Suprapubic skin (tissue), 4 donors: ENCODE results near the gene CCDC50. TPM values are rescaled to one million over a fixed set of nuclear protein-coding genes. Genes with fewer than 3 reads are reported as not detected.

ENCODE experiments used
- DNase-seq, 2 donors: peaks; one replicate each; pipeline ENCODE4 v3.0.0-alpha.2; 2019; ENCODE audit warnings: low spot score in 2 of 2
- H3K27ac ChIP-seq: fragments of 200-600 bp; sonication (generic); one replicate; pipeline ENCODE4 v1.5.1; 2019
- H3K27me3 ChIP-seq: fragments of 200-600 bp; sonication (generic); one replicate; pipeline ENCODE4 v1.5.1; 2019
- H3K36me3 ChIP-seq: fragments of 200-600 bp; sonication (generic); one replicate; pipeline ENCODE4 v1.5.1; 2019
- H3K4me1 ChIP-seq: fragments of 200-600 bp; sonication (generic); one replicate; pipeline ENCODE4 v1.5.1; 2019
- H3K4me3 ChIP-seq: fragments of 200-600 bp; sonication (generic); one replicate; pipeline ENCODE4 v1.5.1; 2019; ENCODE audit warnings: mild to moderate bottlenecking
- H3K9me3 ChIP-seq: fragments of 200-600 bp; sonication (generic); one replicate; pipeline ENCODE4 v1.5.1; 2019
- EP300 ChIP-seq: sonication (generic); formaldehyde crosslinking; IDR thresholded peaks from one replicate; pipeline ENCODE4 v1.6.1; 2017; ENCODE audit warnings: antibody characterized with exemption
- POLR2A ChIP-seq, 2 donors: fragments of 450-650 bp; IDR thresholded peaks; one replicate each; pipeline ENCODE4 v1.6.1; 2017; ENCODE audit warnings: antibody characterized with exemption in 2 of 2, mild to moderate bottlenecking in 2 of 2, moderate library complexity in 2 of 2
- POLR2AphosphoS5 ChIP-seq, 3 donors: sonication (generic); formaldehyde crosslinking; IDR thresholded peaks; one replicate each; pipeline ENCODE4 v1.6.1; 2017; ENCODE audit warnings: antibody characterized with exemption in 3 of 3
- WGBS: methylation state at CpG from one replicate; pipeline ENCODE4 v1.1.5; 2018; 5-methylcytosine and 5-hydroxymethylcytosine counted together
- total RNA-seq, 4 donors: library from RNA; depleted of rRNA; stranded (reverse); fragments of >200 nt; gene quantifications; one replicate each; pipeline ENCODE4 v1.1.0, GENCODE V29; 2016
- TF ChIP-seq, protein P1 (sequence below), 2 donors: fragments of 200-600 bp in 1 of 2; fragments of 450-650 bp in 1 of 2; sonication (generic) in 1 of 2; IDR thresholded peaks; one replicate each; pipeline ENCODE4 v1.5.1; 2016 to 2019; ENCODE audit warnings: antibody characterized with exemption in 2 of 2, mild to moderate bottlenecking in 1 of 2, moderate library complexity in 1 of 2

Gene CCDC50
- total RNA-seq, 4 donors from 2014 or later: 34.9 to 67.7 (median 42.4) TPM

DNA sequence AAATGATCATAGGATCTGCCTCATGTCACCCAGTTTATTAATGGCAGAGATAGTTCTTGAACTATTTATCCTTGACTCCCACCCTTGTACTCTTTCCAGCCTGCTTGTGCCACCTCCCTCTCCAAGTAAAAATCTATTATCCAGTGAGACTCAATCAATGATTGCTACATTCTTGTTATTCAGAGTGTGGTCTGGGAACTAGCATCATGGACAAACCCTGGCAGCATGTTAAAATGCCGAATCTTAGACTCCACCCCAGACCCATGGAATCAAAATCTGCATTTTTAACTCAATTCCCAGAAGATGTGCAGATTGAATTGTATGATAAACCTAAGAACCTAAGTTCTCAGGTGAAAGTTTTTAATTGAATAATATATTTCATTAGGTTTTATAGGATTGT lies 97.1 kb downstream of the CCDC50 start:
- H3K27ac ChIP-seq: no peak overlapping the region
- no peaks in the 10 kb centered on the region for H3K4me1 ChIP-seq
- DNase-seq: no peak
- H3K4me3 ChIP-seq: no peak overlapping the region
- H3K9me3 ChIP-seq: no peaks in the 10 kb centered on the region
- no peaks in the 10 kb centered on the region for H3K36me3 ChIP-seq
- 60% methylated on average over 1 of the region's 1 CpG for WGBS
- TF ChIP-seq POLR2A (IDR thresholded peaks at IDR 0.05) (no peak), EP300 (no peak), POLR2AphosphoS5 (IDR thresholded peaks at IDR 0.05) (no peak)
- TF ChIP-seq, protein P1, sequence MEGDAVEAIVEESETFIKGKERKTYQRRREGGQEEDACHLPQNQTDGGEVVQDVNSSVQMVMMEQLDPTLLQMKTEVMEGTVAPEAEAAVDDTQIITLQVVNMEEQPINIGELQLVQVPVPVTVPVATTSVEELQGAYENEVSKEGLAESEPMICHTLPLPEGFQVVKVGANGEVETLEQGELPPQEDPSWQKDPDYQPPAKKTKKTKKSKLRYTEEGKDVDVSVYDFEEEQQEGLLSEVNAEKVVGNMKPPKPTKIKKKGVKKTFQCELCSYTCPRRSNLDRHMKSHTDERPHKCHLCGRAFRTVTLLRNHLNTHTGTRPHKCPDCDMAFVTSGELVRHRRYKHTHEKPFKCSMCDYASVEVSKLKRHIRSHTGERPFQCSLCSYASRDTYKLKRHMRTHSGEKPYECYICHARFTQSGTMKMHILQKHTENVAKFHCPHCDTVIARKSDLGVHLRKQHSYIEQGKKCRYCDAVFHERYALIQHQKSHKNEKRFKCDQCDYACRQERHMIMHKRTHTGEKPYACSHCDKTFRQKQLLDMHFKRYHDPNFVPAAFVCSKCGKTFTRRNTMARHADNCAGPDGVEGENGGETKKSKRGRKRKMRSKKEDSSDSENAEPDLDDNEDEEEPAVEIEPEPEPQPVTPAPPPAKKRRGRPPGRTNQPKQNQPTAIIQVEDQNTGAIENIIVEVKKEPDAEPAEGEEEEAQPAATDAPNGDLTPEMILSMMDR (IDR thresholded peaks at IDR 0.05): no peak
- H3K27me3 ChIP-seq: no peaks in the 10 kb centered on the region

DNA sequence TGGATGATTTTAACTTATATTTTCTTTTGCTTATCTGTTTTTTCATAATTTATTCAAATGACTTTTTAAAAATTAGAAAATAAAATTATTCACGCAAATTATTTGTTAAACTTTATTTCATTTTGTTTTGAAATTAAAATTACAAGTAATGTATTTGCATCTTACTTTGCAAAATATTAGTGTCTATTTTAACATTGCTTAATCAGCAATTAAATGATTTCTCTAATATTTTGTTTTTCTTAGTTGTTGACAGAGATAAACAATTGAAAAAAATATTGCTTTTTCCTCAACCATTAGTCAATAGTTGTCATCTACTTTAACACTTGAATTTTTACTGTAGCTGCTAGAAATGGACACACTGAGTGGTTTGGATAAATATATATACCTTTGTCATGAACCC lies 99.0 kb downstream of the CCDC50 start:
- no peaks in the 10 kb centered on the region for H3K4me1 ChIP-seq
- TF ChIP-seq, protein P1 (IDR thresholded peaks at IDR 0.05): no peak
- no peak for TF ChIP-seq POLR2AphosphoS5 (IDR thresholded peaks at IDR 0.05)
- TF ChIP-seq POLR2A (IDR thresholded peaks at IDR 0.05): no peak
- TF ChIP-seq EP300: no peak
- no peaks in the 10 kb centered on the region for H3K36me3 ChIP-seq
- DNase-seq: no peak
- H3K27me3 ChIP-seq: no peaks in the 10 kb centered on the region
- H3K9me3 ChIP-seq: no peaks in the 10 kb centered on the region
- H3K4me3 ChIP-seq: no peak overlapping the region
- 98% methylated on average over 1 of the region's 1 CpG for WGBS
- H3K27ac ChIP-seq: no peak overlapping the region

DNA sequence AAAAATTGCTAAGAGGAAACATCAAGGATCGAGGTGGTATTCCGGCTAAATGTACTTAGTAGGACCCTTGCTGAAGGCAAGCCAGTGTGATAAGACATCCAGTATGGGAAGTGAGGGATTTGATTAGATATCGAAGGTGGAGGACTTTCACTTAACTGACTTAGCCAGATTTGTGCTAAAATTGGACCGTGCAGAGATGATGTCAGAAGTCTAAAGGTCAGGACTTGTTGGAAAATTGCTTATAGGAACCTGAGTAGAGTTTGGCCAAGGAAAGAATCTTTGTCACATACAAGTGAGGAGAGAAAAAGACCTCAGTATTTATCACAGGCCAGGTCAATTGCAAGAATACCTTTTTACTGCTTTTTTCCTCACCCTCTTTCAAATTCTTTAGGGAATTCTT lies 100.9 kb downstream of the CCDC50 start:
- Histone ChIP-seq H3K27me3 (no peaks in the 10 kb centered on the region), H3K4me3 (no peak overlapping the region), H3K36me3 (no peaks in the 10 kb centered on the region), H3K4me1 (no peaks in the 10 kb centered on the region), H3K9me3 (no peaks in the 10 kb centered on the region), H3K27ac (no peak overlapping the region)
- no peak for TF ChIP-seq POLR2A (IDR thresholded peaks at IDR 0.05)
- TF ChIP-seq, protein P1 (IDR thresholded peaks at IDR 0.05): no peak
- no peak for TF ChIP-seq EP300
- no peak for TF ChIP-seq POLR2AphosphoS5 (IDR thresholded peaks at IDR 0.05)
- no peak for DNase-seq
- WGBS: 69% methylated on average over 4 of the region's 4 CpGs

DNA sequence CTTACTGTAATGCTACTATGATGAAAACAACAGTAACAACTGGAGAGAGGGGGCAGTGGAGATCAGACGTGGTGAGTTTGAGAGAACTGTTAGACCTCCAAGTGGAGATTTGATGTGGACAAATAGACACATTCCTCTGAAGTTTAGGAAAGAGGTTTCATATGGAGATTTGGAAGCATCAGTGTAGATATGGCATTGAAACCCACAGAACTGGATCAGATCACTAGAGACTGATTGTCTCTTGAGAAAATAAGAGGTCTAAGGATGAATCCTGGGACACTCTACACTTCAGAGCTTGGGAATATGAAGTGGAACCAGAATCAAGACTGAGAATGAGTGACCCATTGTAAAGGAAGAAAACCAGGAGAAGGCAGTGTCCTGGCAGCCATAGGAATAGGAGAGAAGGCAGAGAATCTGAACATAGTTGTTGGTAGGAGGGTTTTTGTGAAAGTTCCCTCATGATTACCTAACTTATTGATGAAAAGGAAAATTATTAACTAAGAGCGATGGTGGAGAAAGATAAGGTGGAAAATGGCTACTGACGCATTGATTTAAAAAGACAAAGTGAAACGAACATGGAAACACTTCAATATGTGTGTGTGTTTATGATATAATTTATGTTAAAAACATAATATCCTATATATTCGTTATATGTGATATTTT lies 102.1 kb downstream of the CCDC50 start:
- Histone ChIP-seq H3K4me1 (no peaks in the 10 kb centered on the region), H3K4me3 (no peak overlapping the region), H3K27ac (no peak overlapping the region), H3K9me3 (no peaks in the 10 kb centered on the region), H3K36me3 (no peaks in the 10 kb centered on the region), H3K27me3 (no peaks in the 10 kb centered on the region)
- WGBS: 91% methylated on average over 5 of the region's 5 CpGs
- no peak for DNase-seq
- TF ChIP-seq, protein P1 (IDR thresholded peaks at IDR 0.05): no peak
- TF ChIP-seq POLR2AphosphoS5 (IDR thresholded peaks at IDR 0.05): no peak
- TF ChIP-seq EP300: no peak
- no peak for TF ChIP-seq POLR2A (IDR thresholded peaks at IDR 0.05)

DNA sequence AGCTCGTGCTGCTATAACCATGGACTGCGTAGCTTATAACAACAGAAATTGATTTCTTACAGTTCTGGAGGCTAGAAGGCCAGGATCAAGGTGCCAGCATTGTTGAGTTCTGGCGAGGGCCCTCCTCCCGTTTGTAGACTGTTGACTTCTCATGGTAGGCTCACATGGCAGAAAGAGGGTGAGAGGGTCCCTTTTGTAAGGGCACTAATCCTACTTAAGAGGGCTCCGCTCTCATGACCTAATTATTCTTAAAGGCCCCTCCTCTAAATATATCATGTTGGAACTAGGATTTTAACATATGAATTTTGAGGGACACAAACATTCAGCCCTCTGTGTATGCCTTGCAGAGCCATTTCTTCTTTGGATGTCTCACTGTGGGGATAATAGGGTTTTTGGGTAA lies 103.0 kb downstream of the CCDC50 start:
- Histone ChIP-seq H3K4me1 (no peaks in the 10 kb centered on the region), H3K27me3 (no peaks in the 10 kb centered on the region), H3K27ac (no peak overlapping the region), H3K4me3 (no peak overlapping the region), H3K9me3 (no peaks in the 10 kb centered on the region), H3K36me3 (no peaks in the 10 kb centered on the region)
- TF ChIP-seq POLR2AphosphoS5 (IDR thresholded peaks at IDR 0.05): no peak
- no peak for TF ChIP-seq EP300
- no peak for TF ChIP-seq POLR2A (IDR thresholded peaks at IDR 0.05)
- TF ChIP-seq, protein P1 (IDR thresholded peaks at IDR 0.05): no peak
- 90% methylated on average over 5 of the region's 5 CpGs for WGBS
- DNase-seq: no peak
